ENCODE data around the gene VPS13C. TPM values are rescaled to one million over a fixed set of nuclear protein-coding genes. Genes with fewer than 3 reads are reported as not detected.

The VPS13C gene
- total RNA-seq, 5 donors from 2014 or later (not counting 1 experiment from before 2014, with no cell fraction given) = 84.4 to 136 (median 117) TPM

DNA sequence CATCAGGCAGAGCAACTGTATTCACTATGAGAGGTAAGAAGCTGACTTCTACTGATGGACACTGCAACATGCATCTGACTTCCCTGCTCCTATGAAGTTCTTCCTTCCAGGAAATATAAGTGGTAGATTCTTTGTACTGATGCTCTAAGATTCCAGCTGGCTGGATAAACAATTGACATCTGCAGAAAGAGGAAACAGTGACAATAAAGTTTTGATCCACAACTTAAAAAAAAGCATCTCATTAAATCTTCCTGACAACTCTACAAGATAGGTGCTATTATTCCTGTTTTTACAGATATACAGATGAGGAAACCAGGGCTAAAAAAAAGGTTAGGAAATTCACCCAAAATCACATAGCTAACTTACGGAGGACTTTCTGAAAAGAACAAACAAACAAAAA lies 142.8 kb downstream of the VPS13C start:
- WGBS (ENCODE audit: insufficient coverage) = no CpG with 5 or more reads among the region's 1 CpG
- CTCF ChIA-PET = interaction anchor here in 1 of 2 donors (0.7 kb wide), 1 partner anchor 920 kb away, joined by 3 read pairs; no protein-coding TSS in a partner anchor
- POLR2A ChIA-PET = no interaction called here
- Mint-ChIP-seq H3K4me3 (no peak overlapping the region), H3K27ac (no peak overlapping the region), H3K36me3 (peaks cover 44% of the 10 kb centered on the region), H3K27me3 (no peaks in the 10 kb centered on the region), H3K4me1 (no peaks in the 10 kb centered on the region), H3K9me3 (no peaks in the 10 kb centered on the region)
- ATAC-seq (replicated peaks in 1 of 4) (no peak), DNase-seq (no peak)
- H3K4me1 ChIP-seq (ENCODE audit: control insufficient read depth in 1 of 2, extremely low read depth in 1 of 2, insufficient read depth in 2 of 2, low read length in 2 of 2) = no peaks in the 10 kb centered on the region
- peaks cover 0 to 62% of the 10 kb centered on the region in 2 donors for H3K36me3 ChIP-seq (ENCODE audit: control insufficient read depth in 2 of 2, extremely low read depth in 1 of 2, insufficient read depth in 1 of 2, low read length in 1 of 2)
- H3K27ac ChIP-seq (ENCODE audit: low read length) = no peak overlapping the region
- H3K4me3 ChIP-seq (ENCODE audit: control insufficient read depth in 1 of 2, extremely low read depth in 1 of 2, low read length in 1 of 2) = no peak overlapping the region
- H3K27me3 ChIP-seq (replicated peaks in 1 of 2; ENCODE audit: control insufficient read depth in 2 of 2, extremely low read depth in 1 of 2, insufficient read depth in 2 of 2, low read length in 1 of 2) = no peaks in the 10 kb centered on the region
- H3K9me3 ChIP-seq = no peaks in the 10 kb centered on the region

DNA sequence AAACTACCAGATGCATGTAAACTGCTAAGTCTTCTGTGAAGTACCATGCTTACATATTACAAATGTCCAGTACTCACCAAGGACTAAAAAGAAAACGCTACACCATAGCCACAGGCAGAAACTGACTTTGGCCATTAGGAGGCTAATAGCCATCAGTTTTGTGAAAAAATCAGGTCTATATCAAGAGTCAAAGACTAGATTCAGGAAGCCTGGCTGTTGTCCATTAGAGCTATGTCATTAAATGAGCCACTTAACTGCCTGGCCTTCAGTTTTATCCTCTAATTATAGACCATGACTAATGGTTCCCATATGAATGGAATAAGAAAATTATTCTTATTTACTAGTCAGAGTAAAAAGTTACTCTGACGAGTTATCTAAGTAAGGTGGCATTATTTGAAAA lies 144.1 kb downstream of the VPS13C start:
- POLR2A ChIA-PET = no interaction called here
- Mint-ChIP-seq H3K9me3 (no peaks in the 10 kb centered on the region), H3K27ac (no peak overlapping the region), H3K4me3 (no peak overlapping the region), H3K36me3 (peaks cover 41% of the 10 kb centered on the region), H3K27me3 (no peaks in the 10 kb centered on the region), H3K4me1 (no peaks in the 10 kb centered on the region)
- CTCF ChIA-PET = no interaction called here
- Histone ChIP-seq H3K36me3 (ENCODE audit: control insufficient read depth in 2 of 2, extremely low read depth in 1 of 2, insufficient read depth in 1 of 2, low read length in 1 of 2) (peaks cover 0 to 58% of the 10 kb centered on the region in 2 donors), H3K27ac (ENCODE audit: low read length) (no peak overlapping the region), H3K9me3 (no peaks in the 10 kb centered on the region), H3K4me3 (ENCODE audit: control insufficient read depth in 1 of 2, extremely low read depth in 1 of 2, low read length in 1 of 2) (no peak overlapping the region), H3K4me1 (ENCODE audit: control insufficient read depth in 1 of 2, extremely low read depth in 1 of 2, insufficient read depth in 2 of 2, low read length in 2 of 2) (no peaks in the 10 kb centered on the region), H3K27me3 (replicated peaks in 1 of 2; ENCODE audit: control insufficient read depth in 2 of 2, extremely low read depth in 1 of 2, insufficient read depth in 2 of 2, low read length in 1 of 2) (no peaks in the 10 kb centered on the region)
- ATAC-seq (replicated peaks in 1 of 4) (no peak), DNase-seq (no peak)
- 100% methylated on average over 1 of the region's 2 CpGs for WGBS (ENCODE audit: insufficient coverage)

GRCh38 chr15:61915640-61916039 lies 144.6 kb downstream of the VPS13C start:
- Histone ChIP-seq H3K4me1 (ENCODE audit: control insufficient read depth in 1 of 2, extremely low read depth in 1 of 2, insufficient read depth in 2 of 2, low read length in 2 of 2) (no peaks in the 10 kb centered on the region), H3K9me3 (no peaks in the 10 kb centered on the region), H3K27ac (ENCODE audit: low read length) (no peak overlapping the region), H3K4me3 (ENCODE audit: control insufficient read depth in 1 of 2, extremely low read depth in 1 of 2, low read length in 1 of 2) (no peak overlapping the region), H3K36me3 (ENCODE audit: control insufficient read depth in 2 of 2, extremely low read depth in 1 of 2, insufficient read depth in 1 of 2, low read length in 1 of 2) (peaks cover 0 to 57% of the 10 kb centered on the region in 2 donors), H3K27me3 (replicated peaks in 1 of 2; ENCODE audit: control insufficient read depth in 2 of 2, extremely low read depth in 1 of 2, insufficient read depth in 2 of 2, low read length in 1 of 2) (no peaks in the 10 kb centered on the region)
- ChIA-PET CTCF (no interaction called here), POLR2A (interaction anchor here in 1 of 2 donors (0.6 kb wide), 1 partner anchor 47 kb away, joined by 3 read pairs; no protein-coding TSS in a partner anchor)
- ATAC-seq (replicated peaks in 1 of 4) (no peak), DNase-seq (no peak)
- WGBS (ENCODE audit: insufficient coverage) = 99% methylated on average over 8 of the region's 9 CpGs
- no peaks in the 10 kb centered on the region for H3K27me3 Mint-ChIP-seq
- no peaks in the 10 kb centered on the region for H3K9me3 Mint-ChIP-seq
- no peak overlapping the region for H3K4me3 Mint-ChIP-seq
- no peak overlapping the region for H3K27ac Mint-ChIP-seq
- H3K36me3 Mint-ChIP-seq = peaks cover 43% of the 10 kb centered on the region
- H3K4me1 Mint-ChIP-seq = no peaks in the 10 kb centered on the region

DNA sequence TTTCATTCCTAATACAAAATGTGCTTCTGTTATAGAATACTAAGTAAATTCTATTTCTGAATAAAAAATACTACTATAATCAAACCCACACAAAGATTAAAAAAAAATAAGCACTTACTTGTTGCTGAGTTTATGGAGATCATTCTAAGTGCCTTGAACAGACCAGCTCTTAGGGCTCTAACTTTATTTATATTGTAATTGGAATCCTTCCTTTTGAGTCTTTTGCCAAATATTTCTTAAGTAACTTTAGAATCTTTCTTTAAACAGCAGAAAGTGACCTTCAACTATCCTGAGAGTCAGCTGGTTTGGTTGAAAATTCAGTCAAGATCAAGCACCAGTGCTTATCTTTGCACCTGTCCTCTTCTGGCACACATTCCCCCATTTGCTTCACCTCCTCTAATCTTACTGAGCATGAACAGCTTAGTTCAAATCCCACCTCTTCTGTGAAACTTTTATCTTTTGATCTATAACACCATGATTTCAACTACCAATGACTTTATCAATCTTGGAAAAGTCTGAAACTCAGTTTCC lies 149.3 kb downstream of the VPS13C start:
- DNase-seq (no peak), ATAC-seq (replicated peaks in 1 of 4) (no peak)
- no peaks in the 10 kb centered on the region for H3K9me3 Mint-ChIP-seq
- H3K36me3 Mint-ChIP-seq = peaks cover 62% of the 10 kb centered on the region
- Histone ChIP-seq H3K27me3 (replicated peaks in 1 of 2; ENCODE audit: control insufficient read depth in 2 of 2, extremely low read depth in 1 of 2, insufficient read depth in 2 of 2, low read length in 1 of 2) (no peaks in the 10 kb centered on the region), H3K36me3 (ENCODE audit: control insufficient read depth in 2 of 2, extremely low read depth in 1 of 2, insufficient read depth in 1 of 2, low read length in 1 of 2) (peaks cover 7 to 68% of the 10 kb centered on the region in 2 donors), H3K4me3 (ENCODE audit: control insufficient read depth in 1 of 2, extremely low read depth in 1 of 2, low read length in 1 of 2) (no peak overlapping the region), H3K4me1 (ENCODE audit: control insufficient read depth in 1 of 2, extremely low read depth in 1 of 2, insufficient read depth in 2 of 2, low read length in 2 of 2) (no peaks in the 10 kb centered on the region), H3K9me3 (no peaks in the 10 kb centered on the region), H3K27ac (ENCODE audit: low read length) (no peak overlapping the region)
- H3K27ac Mint-ChIP-seq = peak overlapping the region in 1 of 2 donors; percentile 0
- no peaks in the 10 kb centered on the region for H3K27me3 Mint-ChIP-seq
- CTCF ChIA-PET = interaction anchor here in 1 of 2 donors (1.0 kb wide), 1 partner anchor 101 kb away, joined by 3 read pairs; no protein-coding TSS in a partner anchor
- H3K4me1 Mint-ChIP-seq = no peaks in the 10 kb centered on the region
- POLR2A ChIA-PET = no interaction called here
- H3K4me3 Mint-ChIP-seq = no peak overlapping the region

GRCh38 chr15:61908241-61908640 lies 152.0 kb downstream of the VPS13C start:
- ATAC-seq (replicated peaks in 1 of 4) (no peak), DNase-seq (no peak)
- ChIA-PET CTCF (no interaction called here), POLR2A (no interaction called here)
- H3K4me3 ChIP-seq (ENCODE audit: control insufficient read depth in 1 of 2, extremely low read depth in 1 of 2, low read length in 1 of 2) = no peak overlapping the region
- H3K9me3 Mint-ChIP-seq = peaks cover 0 to 5% (median 5%) of the 10 kb centered on the region in 3 donors
- H3K27ac ChIP-seq (ENCODE audit: low read length) = no peak overlapping the region
- H3K4me1 ChIP-seq (ENCODE audit: control insufficient read depth in 1 of 2, extremely low read depth in 1 of 2, insufficient read depth in 2 of 2, low read length in 2 of 2) = no peaks in the 10 kb centered on the region
- H3K27me3 ChIP-seq (replicated peaks in 1 of 2; ENCODE audit: control insufficient read depth in 2 of 2, extremely low read depth in 1 of 2, insufficient read depth in 2 of 2, low read length in 1 of 2) = no peaks in the 10 kb centered on the region
- H3K27ac Mint-ChIP-seq = no peak overlapping the region
- H3K27me3 Mint-ChIP-seq = no peaks in the 10 kb centered on the region
- peaks cover 7 to 53% of the 10 kb centered on the region in 2 donors for H3K36me3 ChIP-seq (ENCODE audit: control insufficient read depth in 2 of 2, extremely low read depth in 1 of 2, insufficient read depth in 1 of 2, low read length in 1 of 2)
- WGBS (ENCODE audit: insufficient coverage) = no CpG with 5 or more reads among the region's 3 CpGs
- no peaks in the 10 kb centered on the region for H3K4me1 Mint-ChIP-seq
- H3K9me3 ChIP-seq = no peaks in the 10 kb centered on the region
- H3K36me3 Mint-ChIP-seq = peaks cover 69% of the 10 kb centered on the region
- no peak overlapping the region for H3K4me3 Mint-ChIP-seq

DNA sequence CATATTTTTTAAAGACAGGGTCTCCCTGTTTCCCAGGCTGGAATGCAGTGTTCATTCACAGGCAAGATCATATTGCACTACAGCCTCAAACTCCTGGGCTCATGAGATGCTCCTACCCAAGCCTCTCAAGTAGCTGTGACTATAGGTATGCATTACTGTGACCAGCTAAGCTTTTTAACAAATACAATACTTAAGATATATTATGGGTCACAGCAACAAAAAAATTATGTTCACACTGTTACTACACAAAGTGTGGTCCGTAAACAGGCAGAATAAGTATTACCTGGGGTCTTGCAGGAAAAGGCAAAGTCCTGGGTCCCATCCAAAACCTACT lies 152.5 kb downstream of the VPS13C start:
- Histone ChIP-seq H3K36me3 (ENCODE audit: control insufficient read depth in 2 of 2, extremely low read depth in 1 of 2, insufficient read depth in 1 of 2, low read length in 1 of 2) (peaks cover 7 to 52% of the 10 kb centered on the region in 2 donors), H3K27me3 (replicated peaks in 1 of 2; ENCODE audit: control insufficient read depth in 2 of 2, extremely low read depth in 1 of 2, insufficient read depth in 2 of 2, low read length in 1 of 2) (no peaks in the 10 kb centered on the region), H3K4me3 (ENCODE audit: control insufficient read depth in 1 of 2, extremely low read depth in 1 of 2, low read length in 1 of 2) (no peak overlapping the region), H3K27ac (ENCODE audit: low read length) (no peak overlapping the region), H3K4me1 (ENCODE audit: control insufficient read depth in 1 of 2, extremely low read depth in 1 of 2, insufficient read depth in 2 of 2, low read length in 2 of 2) (no peaks in the 10 kb centered on the region), H3K9me3 (no peaks in the 10 kb centered on the region)
- ChIA-PET POLR2A (no interaction called here), CTCF (no interaction called here)
- no peak overlapping the region for H3K4me3 Mint-ChIP-seq
- DNase-seq (no peak), ATAC-seq (replicated peaks in 1 of 4) (no peak)
- no CpG with 5 or more reads among the region's 1 CpG for WGBS (ENCODE audit: insufficient coverage)
- peaks cover 69% of the 10 kb centered on the region for H3K36me3 Mint-ChIP-seq
- peaks cover 0 to 5% (median 5%) of the 10 kb centered on the region in 3 donors for H3K9me3 Mint-ChIP-seq
- H3K4me1 Mint-ChIP-seq = no peaks in the 10 kb centered on the region
- no peak overlapping the region for H3K27ac Mint-ChIP-seq
- no peaks in the 10 kb centered on the region for H3K27me3 Mint-ChIP-seq

Measured in T-cell (primary cell).